OCI-LY7 (cell line): Measurements from ENCODE around the gene TWF2. TPM values are rescaled to one million over a fixed set of nuclear protein-coding genes. Genes with fewer than 3 reads are reported as not detected.

Experiments
- BruUV-seq: library from RNA; stranded (reverse); fragments of 400-500 nt; replicated peaks from 2 replicates; lab custom pipeline; 2021; lab: Mats Ljungman, UMichigan
- CTCF ChIA-PET: fragments of 300-600 bp; sonication (Branson Sonifier 250); formaldehyde crosslinking; loops from one replicate; lab custom pipeline; 2022; ENCODE audit warnings: antibody characterized with exemption; ENCODE audit not compliant: unreplicated experiment; lab: Charles Lee
- POLR2A ChIA-PET: fragments of 300-600 bp; sonication (Branson Sonifier 250); formaldehyde crosslinking; loops from one replicate; lab custom pipeline; 2022; ENCODE audit warnings: antibody characterized with exemption; lab: Charles Lee
- DNase-seq: peaks from one replicate; pipeline ENCODE4 v3.0.0-alpha.2; 2015; ENCODE audit warnings: low spot score
- H2AFZ ChIP-seq: fragments of 200-600 bp; sonication (generic), shearing (Covaris generic); 2 replicates; pipeline ENCODE4 v1.6.1; 2014; ENCODE audit warnings: mild to moderate bottlenecking, antibody characterized with exemption, low read length, moderate library complexity
- H3K27ac ChIP-seq: fragments of 200-600 bp; sonication (generic); 2 replicates; pipeline ENCODE4 v1.5.1; 2014; ENCODE audit warnings: mixed run types, low read depth, mild to moderate bottlenecking, moderate library complexity, low read length, inconsistent platforms; ENCODE audit not compliant: poor library complexity, severe bottlenecking
- H3K36me3 ChIP-seq: fragments of 200-600 bp; sonication (generic); 2 replicates; pipeline ENCODE4 v1.6.1; 2014; ENCODE audit warnings: mild to moderate bottlenecking, antibody characterized with exemption, low read length, moderate library complexity, mixed read lengths; ENCODE audit not compliant: insufficient read depth
- H3K4me1 ChIP-seq: fragments of 200-600 bp; sonication (generic); 2 replicates; pipeline ENCODE4 v1.5.1; 2014; ENCODE audit warnings: mild to moderate bottlenecking, low read length; ENCODE audit not compliant: insufficient read depth, poor library complexity, severe bottlenecking
- H3K4me2 ChIP-seq: fragments of 200-600 bp; sonication (generic); 2 replicates; pipeline ENCODE4 v1.6.1; 2014; ENCODE audit warnings: mild to moderate bottlenecking, low read length
- H3K4me3 ChIP-seq: fragments of 200-600 bp; sonication (generic); 2 replicates; pipeline ENCODE4 v1.5.1; 2014; ENCODE audit warnings: mild to moderate bottlenecking, low read depth, low read length; ENCODE audit not compliant: poor library complexity, severe bottlenecking
- H3K79me2 ChIP-seq: fragments of 200-600 bp; sonication (generic); 2 replicates; pipeline ENCODE4 v1.6.1; 2016; ENCODE audit warnings: low read depth, mild to moderate bottlenecking, low read length, moderate library complexity, mixed read lengths; ENCODE audit not compliant: insufficient read depth
- H3K9me2 ChIP-seq: fragments of 200-600 bp; sonication (generic); 2 replicates; pipeline ENCODE4 v1.6.1; 2016; ENCODE audit warnings: mild to moderate bottlenecking, low read length, mixed read lengths; ENCODE audit not compliant: insufficient read depth
- H3K9me3 ChIP-seq: fragments of 200-600 bp; sonication (generic); 2 replicates; pipeline ENCODE4 v1.6.1; 2014; ENCODE audit warnings: mild to moderate bottlenecking, mixed run types, low read length, mixed read lengths
- H4K20me1 ChIP-seq: fragments of 200-600 bp; sonication (generic); 2 replicates; pipeline ENCODE4 v1.6.1; 2014; ENCODE audit warnings: mild to moderate bottlenecking, antibody characterized with exemption, low read length, moderate library complexity, mixed read lengths; ENCODE audit not compliant: insufficient read depth
- EZH2phosphoT487 ChIP-seq: fragments of 200-600 bp; sonication (generic); IDR thresholded peaks from 2 replicates; pipeline ENCODE4 v1.6.1; 2018; ENCODE audit warnings: low read depth, borderline replicate concordance, mild to moderate bottlenecking, mixed run types, antibody characterized with exemption, low read length, moderate library complexity, mixed read lengths
- intact Hi-C: fragments of 100-400 bp; cut with micrococcal nuclease; formaldehyde crosslinking; loops from one replicate; pipeline ENCODE4 v1.10.0; 2022; ENCODE audit not compliant: unreplicated experiment
- total RNA-seq, 2 experiments: library from RNA; depleted of rRNA in 1 of 2; stranded (reverse); fragments of >200 nt in 1 of 2; shearing (Covaris generic) in 1 of 2; gene quantifications; 2 replicates each; pipeline ENCODE4 v1.2.3, GENCODE V29; 2014 to 2022
- TF ChIP-seq, protein P1 (sequence below): fragments of 200-600 bp; sonication (generic); conservative IDR thresholded peaks from 2 replicates; pipeline ENCODE4 v1.5.1; 2014; ENCODE audit warnings: mild to moderate bottlenecking, antibody characterized with exemption, low read length, moderate library complexity, mixed read lengths

The TWF2 gene
- total RNA-seq, 2 experiments from 2014 or later = 52.8 to 64.9 TPM

DNA sequence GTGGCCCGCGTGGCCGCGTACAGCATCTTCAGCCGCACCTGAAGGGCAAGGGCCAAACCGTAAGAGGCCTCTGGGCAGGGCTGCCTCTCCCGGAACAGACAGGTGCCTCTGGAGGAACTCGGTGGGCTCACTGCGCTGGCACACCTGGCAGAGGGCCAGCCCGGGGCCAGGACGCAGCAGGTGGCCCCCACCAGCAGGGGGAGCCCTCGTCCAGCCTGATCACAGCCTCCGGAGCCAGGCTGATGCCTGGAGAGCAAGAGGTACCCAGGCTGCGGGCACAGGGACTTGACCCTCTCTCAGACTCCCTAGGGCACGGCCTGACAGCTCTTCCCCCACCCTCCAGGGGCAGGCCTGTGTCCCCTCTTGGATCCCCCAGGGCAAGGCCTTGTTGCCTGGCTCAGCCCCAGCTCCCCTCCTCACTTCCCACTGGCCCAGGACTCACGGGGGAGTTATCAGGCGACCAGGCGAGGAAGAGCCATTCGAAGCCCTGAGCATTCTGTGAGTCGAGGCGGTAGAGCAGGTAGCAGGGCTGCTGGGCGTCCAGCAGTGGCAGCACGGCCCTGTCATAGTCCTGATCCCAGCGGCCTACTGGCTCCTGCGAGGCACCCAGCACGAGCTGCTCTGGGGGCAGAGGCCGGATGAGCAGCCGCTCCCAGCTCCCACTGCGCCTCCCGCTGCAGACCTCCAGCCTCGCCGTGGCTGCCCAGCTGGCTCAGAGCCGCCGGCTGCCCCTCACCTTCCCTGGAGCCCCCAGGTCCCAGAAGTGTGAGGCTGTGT is 7.3 kb downstream of the TWF2 start:
- peaks cover 12% of the 10 kb centered on the region for H3K4me1 ChIP-seq
- BruUV-seq = no TSS peak

GRCh38 chr3:52230889-52231499 is 8.0 kb downstream of the TWF2 start:
- H2AFZ ChIP-seq = no peak overlapping the region
- CTCF ChIA-PET = interaction anchor here (0.7 to 2.0 kb wide), 7 partner anchors 9 to 107 kb away, joined by 3 to 5 read pairs (median 3); no protein-coding TSS in a partner anchor
- no peak for TF ChIP-seq EZH2phosphoT487
- TF ChIP-seq, protein P1, sequence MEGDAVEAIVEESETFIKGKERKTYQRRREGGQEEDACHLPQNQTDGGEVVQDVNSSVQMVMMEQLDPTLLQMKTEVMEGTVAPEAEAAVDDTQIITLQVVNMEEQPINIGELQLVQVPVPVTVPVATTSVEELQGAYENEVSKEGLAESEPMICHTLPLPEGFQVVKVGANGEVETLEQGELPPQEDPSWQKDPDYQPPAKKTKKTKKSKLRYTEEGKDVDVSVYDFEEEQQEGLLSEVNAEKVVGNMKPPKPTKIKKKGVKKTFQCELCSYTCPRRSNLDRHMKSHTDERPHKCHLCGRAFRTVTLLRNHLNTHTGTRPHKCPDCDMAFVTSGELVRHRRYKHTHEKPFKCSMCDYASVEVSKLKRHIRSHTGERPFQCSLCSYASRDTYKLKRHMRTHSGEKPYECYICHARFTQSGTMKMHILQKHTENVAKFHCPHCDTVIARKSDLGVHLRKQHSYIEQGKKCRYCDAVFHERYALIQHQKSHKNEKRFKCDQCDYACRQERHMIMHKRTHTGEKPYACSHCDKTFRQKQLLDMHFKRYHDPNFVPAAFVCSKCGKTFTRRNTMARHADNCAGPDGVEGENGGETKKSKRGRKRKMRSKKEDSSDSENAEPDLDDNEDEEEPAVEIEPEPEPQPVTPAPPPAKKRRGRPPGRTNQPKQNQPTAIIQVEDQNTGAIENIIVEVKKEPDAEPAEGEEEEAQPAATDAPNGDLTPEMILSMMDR = no peak
- POLR2A ChIA-PET = interaction anchor here (0.6 to 1.2 kb wide), 2 partner anchors 143 to 162 kb away, joined by 3 read pairs; no protein-coding TSS in a partner anchor
- no peaks in the 10 kb centered on the region for H3K79me2 ChIP-seq
- H3K4me3 ChIP-seq = no peak overlapping the region
- BruUV-seq = no TSS peak
- DNase-seq = no peak
- H3K4me2 ChIP-seq = no peak overlapping the region
- H3K27ac ChIP-seq = no peak overlapping the region
- H4K20me1 ChIP-seq = no peaks in the 10 kb centered on the region
- intact Hi-C loops = loop anchor here (2.0 kb wide), 1 partner anchor 108 kb away; no protein-coding TSS in a partner anchor
- peaks cover 18% of the 10 kb centered on the region for H3K4me1 ChIP-seq
- H3K36me3 ChIP-seq = peaks cover 53% of the 10 kb centered on the region
- no peaks in the 10 kb centered on the region for H3K9me2 ChIP-seq
- H3K9me3 ChIP-seq = no peaks in the 10 kb centered on the region

More for the DNA sequence above, 7.3 kb downstream of the TWF2 start:
- Histone ChIP-seq H3K9me3 (no peaks in the 10 kb centered on the region), H3K4me2 (no peak overlapping the region), H2AFZ (no peak overlapping the region), H3K79me2 (peaks cover 2% of the 10 kb centered on the region; the same call in 1 of the 2 replicates), H3K36me3 (peaks cover 53% of the 10 kb centered on the region), H3K4me3 (no peak overlapping the region), H3K27ac (no peak overlapping the region), H4K20me1 (no peaks in the 10 kb centered on the region), H3K9me2 (no peaks in the 10 kb centered on the region)
- TF ChIP-seq, protein P1 = peak; percentile 92
- no peak for TF ChIP-seq EZH2phosphoT487
- ChIA-PET CTCF (interaction anchor here (0.7 to 2.0 kb wide), 7 partner anchors 9 to 192 kb away, joined by 3 to 5 read pairs (median 3); no protein-coding TSS in a partner anchor), POLR2A (interaction anchor here (0.6 to 1.2 kb wide), 2 partner anchors 142 to 162 kb away, joined by 3 read pairs; no protein-coding TSS in a partner anchor)
- DNase-seq = peak; percentile 80
- intact Hi-C loops = loop anchor here (2.0 kb wide), 1 partner anchor 107 kb away; no protein-coding TSS in a partner anchor
